Endometrial microvascular endothelial cells (primary cell): ENCODE data around the gene C16orf95. TPM values are rescaled to one million over a fixed set of nuclear protein-coding genes. Genes with fewer than 3 reads are reported as not detected.
"Not testable (repeated sequence)": the region's sequence is repeated elsewhere in the genome, so short reads cannot be mapped to it uniquely, and the experiment has no call there.

Experiments used
- in situ Hi-C: cut with HindIII; loops from 2 replicates; pipeline ENCODE4 v1.10.0; 2017; ENCODE audit warnings: low sequenced_read_pairs, low pct_unique_long_range_greater_than_20kb; ENCODE audit errors: inconsistent ontology term
- total RNA-seq: library from RNA; depleted of rRNA; stranded (reverse); fragments of >200 nt; gene quantifications from one replicate; pipeline ENCODE4 v1.2.3, GENCODE V29; 2015; ENCODE audit errors: inconsistent ontology term

Gene C16orf95
- total RNA-seq, 1 donor from 2014 or later, result 3.8 TPM

DNA sequence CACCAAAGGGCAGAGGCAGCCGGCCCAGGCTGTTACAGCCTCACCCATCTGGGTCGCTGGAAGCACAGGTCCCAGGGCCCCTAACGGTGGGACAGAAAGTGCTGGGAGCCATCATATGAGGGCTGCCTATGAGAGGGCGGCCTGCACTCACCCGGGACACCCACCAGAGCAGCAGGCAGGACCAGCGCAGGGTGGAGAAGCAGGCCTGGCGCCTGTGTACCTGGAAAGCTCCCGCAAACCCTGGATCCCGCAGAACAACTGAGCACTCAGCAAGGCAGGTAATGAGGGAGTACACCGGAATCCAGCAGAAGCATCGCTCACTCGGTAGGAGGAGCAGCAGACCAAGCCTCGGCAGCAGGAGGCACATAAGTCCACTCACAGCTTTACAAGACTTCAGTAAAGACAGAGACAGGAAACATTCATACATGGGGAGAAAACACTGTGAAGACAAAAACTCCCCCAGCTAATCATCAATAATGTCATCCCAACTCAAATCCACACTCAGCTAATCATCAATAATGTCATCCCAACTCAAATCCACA, 31.5 kb upstream of the C16orf95 start:
- in situ Hi-C loops, result no loop called here

DNA sequence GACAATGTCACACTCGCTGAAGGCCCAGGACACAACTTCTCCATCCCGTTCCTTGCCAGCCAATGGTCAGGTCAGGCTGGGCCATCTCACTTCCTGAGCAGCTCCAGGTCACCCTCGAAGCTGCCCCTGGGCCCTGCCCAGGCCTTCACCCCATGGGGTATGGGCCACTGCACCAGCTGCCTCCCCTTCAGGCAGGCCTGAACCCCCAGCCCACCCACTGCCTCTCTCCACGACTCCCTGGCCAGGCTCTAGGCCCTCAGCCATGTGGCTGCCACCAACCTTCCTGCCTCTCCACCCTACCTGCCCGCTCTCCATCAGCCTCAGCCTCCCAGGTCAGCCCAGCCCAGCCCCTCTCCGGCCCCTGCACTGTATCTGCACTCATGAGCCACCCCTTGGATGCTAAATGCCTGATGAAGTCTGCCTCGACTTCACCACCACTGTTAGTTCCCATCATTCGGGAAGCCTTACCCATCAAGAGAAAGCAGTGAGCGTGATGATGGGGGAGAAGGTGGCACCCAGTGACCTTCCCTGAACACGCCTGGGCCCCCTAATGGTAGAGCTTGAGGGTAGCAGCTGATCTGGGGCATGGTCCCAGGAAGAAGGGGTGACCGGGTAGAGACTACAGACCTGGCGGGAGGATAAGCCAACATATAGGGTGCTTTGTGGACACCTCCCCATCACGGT, 30.9 kb upstream of the C16orf95 start:
- in situ Hi-C loops, result no loop called here

DNA sequence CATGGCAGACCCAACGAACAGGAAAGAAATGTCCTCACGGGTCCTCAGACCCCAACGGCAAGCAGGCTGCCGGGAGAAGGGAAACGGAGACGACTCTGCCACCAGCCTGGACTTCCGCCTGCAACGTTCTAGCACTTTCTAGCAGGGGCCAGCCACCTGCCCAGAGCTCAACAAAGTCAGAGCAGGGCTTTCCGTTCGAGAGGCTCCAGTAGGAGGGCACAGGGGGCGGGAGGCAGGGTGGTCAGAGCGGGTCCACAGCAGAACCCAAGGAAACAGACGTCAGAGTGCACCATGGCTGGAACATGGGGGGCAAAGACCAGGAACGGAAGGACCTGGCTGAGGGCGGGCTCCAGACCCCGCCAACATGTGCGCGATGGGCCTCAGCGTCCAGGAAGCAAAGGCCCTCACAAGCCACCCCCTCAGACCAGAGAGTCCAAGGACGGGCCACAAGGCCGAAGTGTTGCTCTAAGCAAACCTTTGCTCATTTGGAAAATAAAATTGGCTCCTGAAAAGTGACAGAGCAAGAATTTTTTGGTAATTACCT, 29.4 kb upstream of the C16orf95 start:
- in situ Hi-C loops, result no loop called here

DNA sequence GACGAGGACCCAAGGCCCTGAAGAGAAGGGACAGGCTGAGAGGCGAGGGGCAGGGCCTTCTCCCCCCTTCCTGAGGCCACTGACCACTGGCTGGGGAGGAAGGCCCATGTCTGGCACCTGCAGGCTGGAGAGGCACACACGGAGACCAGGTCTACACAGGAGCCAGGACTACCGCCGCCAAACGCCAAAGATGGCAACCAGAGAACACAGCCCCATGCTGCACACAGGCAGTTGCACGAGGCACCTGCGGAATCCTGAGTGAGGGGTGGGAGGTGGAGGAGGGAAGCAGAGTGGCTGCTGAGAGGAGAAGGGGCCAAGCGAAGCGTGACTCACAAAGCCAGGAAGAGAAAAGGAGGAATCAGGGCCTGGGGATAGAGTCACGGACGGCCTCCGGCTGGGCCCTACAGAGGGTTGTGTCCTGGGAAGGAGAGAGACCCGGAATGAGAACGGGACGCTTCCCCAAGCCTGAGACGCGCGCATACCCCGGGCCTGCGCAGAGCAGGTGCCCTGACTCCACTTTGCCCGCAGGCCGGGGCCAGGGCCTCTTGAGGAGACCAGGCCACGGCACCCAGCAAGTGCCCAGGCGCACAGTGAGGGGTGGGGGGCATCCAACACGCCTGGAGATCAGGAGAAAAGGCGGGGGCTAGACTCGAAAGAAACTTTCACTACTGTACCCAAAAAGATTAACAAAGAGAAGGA, 28.7 kb upstream of the C16orf95 start:
- in situ Hi-C loops, result no loop called here

DNA sequence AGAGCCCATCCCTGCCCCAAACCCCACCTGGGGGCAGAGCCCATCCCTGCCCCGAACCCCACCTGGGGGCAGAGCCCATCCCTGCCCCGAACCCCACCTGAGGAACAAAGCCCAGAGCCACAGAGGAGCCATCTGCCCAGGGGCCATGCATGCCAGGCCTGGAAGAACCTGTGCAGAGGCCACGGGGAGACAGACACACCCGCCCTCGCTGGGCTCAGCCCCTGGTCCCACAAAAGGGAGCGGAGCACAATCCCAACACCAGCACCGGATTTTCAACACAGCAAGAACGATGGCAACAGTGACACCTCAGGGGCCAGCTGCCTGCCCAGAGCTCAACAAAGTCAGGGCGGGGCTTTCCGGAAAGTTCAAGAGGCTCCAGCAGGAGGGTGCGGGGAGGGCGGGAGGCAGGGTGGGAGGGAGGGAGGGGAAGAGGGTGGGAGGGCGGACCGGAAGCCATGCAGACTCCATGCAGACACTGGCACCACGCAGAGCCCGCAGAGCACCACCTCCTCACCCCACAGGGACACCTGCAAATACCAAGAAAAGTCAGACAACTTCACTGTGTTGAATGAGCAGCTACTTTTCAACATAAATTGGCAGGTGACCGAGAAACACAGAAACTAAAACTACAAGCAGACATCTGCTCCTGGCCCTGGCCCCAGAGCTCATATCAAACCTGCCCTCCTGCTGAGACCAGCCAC, 27.9 kb upstream of the C16orf95 start:
- in situ Hi-C loops, result no loop called here

DNA sequence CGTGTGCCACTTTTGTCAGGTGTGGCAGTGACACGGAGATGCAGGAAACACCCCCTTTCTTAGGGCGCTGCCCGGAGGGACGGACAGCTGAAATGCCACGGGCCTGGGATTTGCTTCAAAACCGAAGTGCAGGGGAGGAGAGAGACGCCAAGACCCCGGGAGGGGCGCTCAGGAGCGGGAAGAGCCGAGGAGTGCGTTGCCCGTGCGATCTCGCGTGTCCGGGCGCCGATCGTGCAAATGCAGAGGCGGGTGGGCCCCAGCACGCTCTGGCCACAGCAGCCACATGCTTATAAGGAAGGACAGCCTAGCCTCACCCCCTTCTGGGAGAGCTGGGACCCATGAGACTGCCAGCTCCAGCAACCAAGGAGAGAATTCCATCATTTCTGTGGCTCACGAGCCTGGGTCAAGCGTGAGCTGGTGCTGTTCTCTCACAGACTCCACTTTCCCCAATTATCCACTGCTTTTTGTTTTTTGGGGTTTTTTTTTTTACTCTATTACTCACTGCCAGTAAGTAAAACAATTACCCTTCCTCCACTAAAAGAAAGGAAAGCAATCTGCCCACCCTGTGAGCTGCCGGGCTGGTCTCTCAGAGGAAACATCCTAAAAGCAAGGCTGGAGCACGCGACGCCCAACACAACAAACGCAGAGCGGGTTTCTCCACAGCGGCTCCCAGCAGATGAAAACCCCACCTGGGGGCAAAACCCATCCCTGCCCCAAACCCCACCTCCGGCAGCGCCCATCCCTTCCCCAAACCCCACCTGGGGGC, 27.2 kb upstream of the C16orf95 start:
- in situ Hi-C loops, result no loop called here

DNA sequence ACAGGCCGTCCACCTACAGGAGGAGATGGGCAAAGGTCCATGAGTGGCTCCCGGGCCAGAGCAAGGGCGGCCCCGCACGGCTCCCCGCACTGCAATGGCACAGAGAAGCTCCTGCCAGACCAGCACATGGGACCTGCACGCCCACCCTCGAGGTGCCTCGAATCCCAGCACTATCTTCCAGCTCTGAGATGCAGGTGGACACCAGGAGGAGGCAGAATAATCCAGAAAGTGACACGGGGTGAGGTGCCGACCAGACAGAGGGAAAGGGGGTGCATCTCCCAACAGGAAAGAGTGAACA, 26.5 kb upstream of the C16orf95 start:
- in situ Hi-C loops, result no loop called here

DNA sequence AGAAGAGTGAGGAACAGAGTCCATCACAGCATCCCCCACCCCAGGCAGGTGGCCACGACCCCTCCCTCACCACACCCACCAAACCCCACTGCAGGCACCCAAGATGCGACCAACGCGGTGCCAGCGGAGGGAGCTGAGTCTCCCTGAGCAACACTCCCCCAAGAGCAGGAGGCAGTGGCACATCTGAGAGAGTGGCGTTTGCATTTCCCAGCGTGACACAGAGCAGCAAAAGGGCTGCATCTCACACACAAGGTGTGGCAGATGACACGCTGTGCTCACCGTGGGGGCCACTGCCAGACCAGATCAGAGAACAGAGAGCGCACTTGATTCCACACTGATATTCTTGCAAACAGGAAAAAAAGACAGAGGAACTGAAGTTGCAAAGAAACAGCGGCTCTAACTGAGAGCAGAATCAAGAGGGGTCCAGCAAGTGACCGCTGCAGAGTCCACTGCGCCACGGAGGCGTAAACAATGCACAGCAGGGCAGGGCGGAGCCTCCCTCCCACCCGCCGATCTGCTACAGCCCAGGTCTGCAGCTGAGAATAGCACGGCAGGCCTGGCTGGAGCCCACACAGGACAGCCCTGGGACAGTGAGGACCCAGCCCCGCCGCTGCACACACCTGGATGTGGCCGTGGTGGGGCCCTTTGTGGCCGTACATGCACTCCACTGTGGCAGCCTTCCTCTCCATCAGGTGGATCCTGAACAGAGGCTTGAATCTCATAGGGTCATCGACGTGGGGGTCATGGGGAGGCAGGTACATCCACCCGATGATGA, 26.0 kb upstream of the C16orf95 start:
- in situ Hi-C loops, result no loop called here

DNA sequence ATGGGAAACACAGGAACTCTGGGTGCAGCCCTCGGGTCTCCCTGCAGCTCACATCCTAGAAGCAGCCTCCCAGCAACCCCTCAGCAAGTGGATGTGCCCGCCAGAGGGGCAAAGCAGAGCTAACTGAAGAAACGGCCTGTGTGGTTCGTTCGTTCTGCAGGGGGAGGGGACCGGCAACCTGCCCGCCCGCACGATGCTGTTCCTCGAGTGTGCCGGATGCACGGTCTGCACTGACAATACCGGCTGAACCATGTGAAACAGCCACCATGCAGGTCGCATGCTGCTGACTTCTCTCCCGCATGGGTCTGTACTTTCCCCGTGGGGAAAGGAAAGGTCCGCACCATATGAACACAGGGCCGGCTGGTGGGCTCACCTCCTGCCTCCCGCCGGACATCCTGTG, 25.3 kb upstream of the C16orf95 start:
- in situ Hi-C loops, result no loop called here

DNA sequence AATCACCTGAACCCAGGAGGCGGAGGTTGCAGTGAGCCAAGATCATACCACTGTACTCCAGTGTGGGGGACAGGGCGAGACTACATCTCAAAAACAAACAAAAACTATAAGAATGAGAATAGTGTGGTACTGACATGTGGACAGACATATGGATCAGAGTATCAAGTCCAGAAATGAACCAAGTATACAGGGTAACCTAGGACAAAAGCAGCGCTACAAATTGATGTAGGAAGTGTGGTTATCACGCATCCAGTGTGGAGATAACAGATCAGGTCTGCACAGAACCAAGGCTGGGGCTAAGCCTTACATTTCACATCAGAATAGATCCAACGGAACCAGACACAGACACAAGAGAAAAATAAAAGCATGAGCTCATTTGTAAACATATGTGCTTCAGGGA, 23.0 kb upstream of the C16orf95 start:
- in situ Hi-C loops, result no loop called here

DNA sequence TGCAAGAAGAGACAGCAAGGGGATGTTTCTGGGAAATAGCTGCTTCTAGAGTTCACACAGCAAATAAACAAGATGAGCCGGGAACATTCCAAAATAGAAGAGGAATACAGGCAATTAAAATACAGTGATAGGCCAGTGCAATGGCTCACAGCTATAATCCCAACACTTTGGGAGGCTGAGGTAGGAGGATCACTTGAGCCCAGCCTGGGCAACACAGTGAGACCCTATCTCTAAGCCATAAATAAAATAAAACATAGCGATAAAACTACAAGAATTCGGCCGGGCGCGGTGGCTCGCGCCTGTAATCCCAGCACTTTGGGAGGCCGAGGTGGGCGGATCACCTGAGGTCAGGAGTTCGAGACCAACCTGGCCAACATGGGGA, 22.5 kb upstream of the C16orf95 start:
- in situ Hi-C loops, result not testable (repeated sequence)

DNA sequence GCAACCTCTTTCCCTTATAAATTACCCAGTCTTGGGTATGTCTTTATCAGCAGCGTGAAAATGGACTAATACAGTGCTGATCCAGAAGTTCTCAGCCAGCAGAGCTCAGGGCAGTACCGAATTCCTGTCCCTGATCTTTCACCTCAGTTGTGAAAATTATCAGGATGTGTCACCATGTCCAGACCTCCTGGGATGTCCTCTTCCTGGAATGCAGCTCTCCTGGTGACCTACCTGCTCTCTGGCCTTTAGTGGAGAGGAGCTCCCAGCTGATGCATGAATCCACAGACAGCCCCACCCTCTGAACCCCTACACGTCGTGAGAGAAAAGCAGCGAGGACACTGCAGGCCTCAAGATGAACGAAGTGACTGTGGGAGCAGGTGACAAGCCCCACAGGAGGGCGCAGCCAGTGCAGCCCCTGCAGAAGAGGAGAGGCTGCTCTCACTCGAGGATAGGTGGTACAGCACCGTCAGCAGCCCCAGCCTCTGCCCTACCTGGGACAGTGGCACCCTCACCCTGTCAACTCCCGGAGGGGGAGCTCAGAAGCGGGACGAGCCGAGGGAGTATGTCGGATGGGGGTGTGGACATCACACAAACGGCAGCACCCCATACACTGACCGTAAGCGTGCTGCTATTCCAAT, 22.0 kb upstream of the C16orf95 start:
- in situ Hi-C loops, result no loop called here

DNA sequence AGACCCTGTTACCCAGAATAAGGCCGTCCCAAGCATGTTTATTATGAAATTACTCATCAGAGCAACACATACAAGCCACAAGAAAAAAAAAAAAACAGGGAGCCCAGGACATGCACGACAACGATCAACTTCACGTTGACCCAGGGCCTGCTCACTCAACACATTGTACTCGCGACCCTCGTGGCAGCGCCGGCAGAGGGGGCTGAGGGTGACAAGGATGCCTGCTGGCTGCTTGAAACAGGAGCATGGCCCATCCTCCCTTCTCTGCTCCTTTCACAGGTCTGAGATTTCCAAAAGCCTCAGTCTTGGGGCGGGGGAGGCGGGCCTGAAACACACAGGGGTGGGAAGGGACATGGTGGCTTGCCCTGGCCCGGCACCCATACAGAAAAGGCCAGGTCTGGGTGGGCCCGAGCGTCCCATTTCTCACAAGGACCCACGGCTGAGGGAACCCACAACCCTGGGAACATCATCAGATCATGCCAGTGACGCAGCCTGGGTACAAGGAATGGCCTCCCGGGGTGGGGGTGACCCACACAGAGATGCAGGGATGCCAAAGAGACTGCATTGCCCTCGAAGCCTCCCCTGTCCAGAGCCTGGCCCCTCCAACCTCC, 21.1 kb upstream of the C16orf95 start:
- in situ Hi-C loops, result no loop called here

DNA sequence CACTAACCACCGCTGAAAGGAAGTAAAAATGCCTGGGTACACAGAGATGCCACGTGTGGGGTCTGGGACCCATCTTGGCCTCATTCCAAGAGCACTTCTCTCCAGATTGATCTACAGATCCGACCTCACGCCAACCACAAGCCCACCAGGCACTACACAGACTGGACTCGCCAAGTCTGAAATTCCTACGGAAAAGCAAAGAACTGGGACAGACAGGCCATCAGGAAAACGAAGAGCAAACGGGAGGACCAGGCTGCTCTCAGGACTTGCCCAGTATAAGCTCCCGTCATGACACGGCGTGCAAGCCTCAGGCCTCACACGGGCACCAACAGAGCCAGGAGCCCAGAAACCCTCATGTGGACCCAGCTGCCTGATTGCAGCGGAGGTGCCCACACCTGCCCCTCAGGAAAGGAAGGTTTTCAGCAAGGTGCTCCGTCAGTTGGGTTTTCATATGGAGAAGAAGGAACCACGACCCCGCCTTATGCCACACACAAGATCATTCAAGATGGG, 20.1 kb upstream of the C16orf95 start:
- in situ Hi-C loops, result no loop called here

DNA sequence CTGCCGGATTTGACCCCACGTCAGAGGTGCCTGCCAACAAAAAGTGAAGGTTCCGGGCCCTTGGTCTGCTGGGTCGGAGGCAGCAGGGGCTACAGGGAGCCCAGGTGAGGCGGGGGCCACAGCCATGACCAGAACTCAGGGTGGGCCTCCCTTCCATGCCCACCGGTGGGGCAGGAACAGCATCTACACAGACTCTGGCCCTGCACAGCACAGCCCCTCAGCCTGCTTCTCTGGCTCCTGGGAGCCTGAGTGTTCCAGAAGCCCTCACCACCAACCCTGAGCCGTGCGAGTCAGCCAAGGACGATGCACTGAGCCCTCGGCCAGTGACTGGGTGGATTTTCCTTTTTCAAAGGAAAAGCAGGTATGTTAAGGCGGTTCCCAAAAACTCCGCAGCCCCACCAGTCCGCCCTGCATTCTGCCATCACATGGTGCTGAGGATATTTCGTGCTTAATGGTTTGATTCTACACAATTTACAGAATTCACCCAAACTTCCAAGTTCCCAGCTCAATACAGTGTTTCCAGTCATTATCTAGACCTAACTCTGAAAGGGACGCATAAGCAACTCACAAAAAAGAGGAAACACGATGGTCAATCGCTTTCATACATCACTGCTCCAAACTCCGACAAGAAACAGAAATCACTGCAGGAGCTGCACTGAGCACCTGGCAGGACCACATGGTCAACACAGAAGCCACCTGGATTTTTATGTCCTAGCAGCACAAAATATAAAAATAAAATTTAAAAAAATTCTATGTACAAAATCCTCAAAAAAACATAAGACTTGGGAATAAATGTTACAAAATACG, 19.4 kb upstream of the C16orf95 start:
- in situ Hi-C loops, result no loop called here

DNA sequence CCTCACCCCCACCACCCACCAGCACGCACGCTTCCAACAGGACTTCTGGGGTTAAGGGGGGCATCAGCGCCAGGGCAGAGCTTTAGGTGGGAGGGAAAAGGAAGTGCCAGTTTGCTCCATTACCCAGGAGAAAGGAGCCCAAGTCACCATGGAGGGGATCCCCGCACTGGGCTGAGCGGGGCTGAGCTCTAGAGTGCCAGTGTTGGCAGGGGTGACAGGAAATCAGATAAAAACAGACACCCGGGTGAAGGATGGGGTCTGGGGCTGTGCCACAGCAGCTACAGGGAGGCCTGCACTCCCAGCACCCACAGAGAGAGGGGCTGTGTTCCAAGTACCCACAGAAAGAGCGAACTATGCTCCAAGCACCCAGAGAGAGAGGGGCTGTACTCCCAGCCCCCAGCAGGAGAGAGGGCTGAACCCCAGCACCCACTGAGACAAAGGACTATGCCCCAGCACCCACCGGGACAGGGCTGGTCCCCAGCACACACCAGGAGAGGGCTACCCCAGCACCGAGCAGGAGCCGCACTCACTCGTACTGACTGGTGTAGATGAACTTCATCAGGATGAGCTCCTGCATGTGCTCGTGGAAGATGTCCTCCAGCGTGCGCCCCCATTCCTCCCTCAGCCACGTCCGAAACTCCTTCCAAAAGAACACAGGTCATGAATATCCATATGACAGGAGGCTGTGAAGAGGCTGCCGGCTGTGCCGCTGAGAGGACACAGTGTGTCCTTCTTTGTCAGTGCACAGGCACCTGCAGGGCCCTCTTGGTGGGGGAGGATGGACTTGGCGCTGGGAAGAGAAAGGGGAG, 18.6 kb upstream of the C16orf95 start:
- in situ Hi-C loops, result no loop called here
